H9 (cell line): Measurements from ENCODE around the gene RAI1. TPM values are rescaled to one million over a fixed set of nuclear protein-coding genes. Genes with fewer than 3 reads are reported as not detected.

Experiments
- DNase-seq: peaks from one replicate; pipeline ENCODE4 v3.0.0-alpha.2; 2017
- H2AFZ ChIP-seq: one replicate; pipeline ENCODE4 v1.6.1; 2013; ENCODE audit warnings: mild to moderate bottlenecking, low read length, control low read depth, moderate library complexity
- H2AK5ac ChIP-seq: 2 replicates; pipeline ENCODE4 v1.6.1; 2013; ENCODE audit warnings: low read length, control low read depth, mixed read lengths; ENCODE audit not compliant: insufficient read length
- H2BK120ac ChIP-seq: one replicate; pipeline ENCODE4 v1.6.1; 2013; ENCODE audit warnings: low read depth, mild to moderate bottlenecking, low read length, control low read depth, inconsistent platforms; ENCODE audit not compliant: poor library complexity, severe bottlenecking
- H2BK12ac ChIP-seq: 2 replicates; pipeline ENCODE4 v1.6.1; 2013; ENCODE audit warnings: low read length, control low read depth, mixed read lengths, low read depth; ENCODE audit not compliant: insufficient read length
- H2BK15ac ChIP-seq: 2 replicates; pipeline ENCODE4 v1.6.1; 2013; ENCODE audit warnings: low read depth, low read length, control low read depth
- H2BK20ac ChIP-seq: one replicate; pipeline ENCODE4 v1.6.1; 2013; ENCODE audit warnings: low read depth, mild to moderate bottlenecking, low read length, control low read depth, inconsistent platforms; ENCODE audit not compliant: poor library complexity, severe bottlenecking
- H2BK5ac ChIP-seq: 2 replicates; pipeline ENCODE4 v1.6.1; 2013; ENCODE audit warnings: low read length, control low read depth, mixed read lengths; ENCODE audit not compliant: insufficient read length
- H3K14ac ChIP-seq: 2 replicates; pipeline ENCODE4 v1.6.1; 2013; ENCODE audit warnings: low read length, control low read depth; ENCODE audit not compliant: insufficient read depth
- H3K18ac ChIP-seq: 2 replicates; pipeline ENCODE4 v1.6.1; 2013; ENCODE audit warnings: low read depth, mild to moderate bottlenecking, mixed read lengths, low read length, control low read depth; ENCODE audit not compliant: insufficient read length
- H3K23ac ChIP-seq: 2 replicates; pipeline ENCODE4 v1.6.1; 2013; ENCODE audit warnings: low read length, control low read depth, mixed read lengths, low read depth; ENCODE audit not compliant: insufficient read length
- H3K23me2 ChIP-seq: 2 replicates; pipeline ENCODE4 v1.6.1; 2013; ENCODE audit warnings: low read depth, mild to moderate bottlenecking, mixed read lengths, low read length, control low read depth; ENCODE audit not compliant: insufficient read length, poor library complexity, severe bottlenecking
- H3K27ac ChIP-seq: 2 replicates; pipeline ENCODE4 v1.5.1; 2013; ENCODE audit warnings: low read length, control low read depth, mixed read lengths, low read depth; ENCODE audit not compliant: insufficient read length
- H3K27me3 ChIP-seq: 2 replicates; pipeline ENCODE4 v1.6.1; 2013; ENCODE audit warnings: low read length, control low read depth, inconsistent platforms; ENCODE audit not compliant: insufficient read depth
- H3K4ac ChIP-seq: 2 replicates; pipeline ENCODE4 v1.6.1; 2013; ENCODE audit warnings: low read depth, mild to moderate bottlenecking, control low read depth, inconsistent platforms, low read length, moderate library complexity
- H3K4me1 ChIP-seq: 2 replicates; pipeline ENCODE4 v1.6.1; 2013; ENCODE audit warnings: low read length, control low read depth, inconsistent platforms; ENCODE audit not compliant: insufficient read depth
- H3K4me2 ChIP-seq: 2 replicates; pipeline ENCODE4 v1.6.1; 2013; ENCODE audit warnings: low read length, control low read depth, mixed read lengths; ENCODE audit not compliant: insufficient read length, insufficient read depth
- H3K56ac ChIP-seq: 2 replicates; pipeline ENCODE4 v1.6.1; 2013; ENCODE audit warnings: low read depth, mild to moderate bottlenecking, mixed read lengths, low read length, control low read depth; ENCODE audit not compliant: insufficient read length
- H3K79me1 ChIP-seq: 2 replicates; pipeline ENCODE4 v1.6.1; 2013; ENCODE audit warnings: low read depth, mild to moderate bottlenecking, moderate library complexity, low read length, control low read depth, inconsistent platforms; ENCODE audit not compliant: insufficient read depth, poor library complexity, severe bottlenecking
- H3K79me2 ChIP-seq: 2 replicates; pipeline ENCODE4 v1.6.1; 2013; ENCODE audit warnings: low read length, control low read depth, inconsistent platforms; ENCODE audit not compliant: insufficient read depth
- H3K9ac ChIP-seq: 2 replicates; pipeline ENCODE4 v1.6.1; 2013; ENCODE audit warnings: low read length, control low read depth, mixed read lengths; ENCODE audit not compliant: insufficient read length; ENCODE audit errors: extremely low read depth
- H3K9me3 ChIP-seq: one replicate; pipeline ENCODE4 v1.6.1; 2013; ENCODE audit warnings: low read depth, low read length, inconsistent platforms; ENCODE audit not compliant: control insufficient read depth
- H3T11ph ChIP-seq: one replicate; pipeline ENCODE4 v1.6.1; 2013; ENCODE audit warnings: mild to moderate bottlenecking, low read length, control low read depth, inconsistent platforms
- H4K20me1 ChIP-seq: one replicate; pipeline ENCODE4 v1.6.1; 2013; ENCODE audit not compliant: control insufficient read depth, insufficient read length, insufficient read depth
- H4K5ac ChIP-seq: 2 replicates; pipeline ENCODE4 v1.6.1; 2013; ENCODE audit warnings: low read depth, mild to moderate bottlenecking, mixed read lengths, low read length, control low read depth; ENCODE audit not compliant: insufficient read length
- H4K8ac ChIP-seq: replicated peaks from 2 replicates; pipeline ENCODE4 v1.6.1; 2013; ENCODE audit warnings: low read length, control low read depth, mixed read lengths, low read depth; ENCODE audit not compliant: insufficient read length
- H4K91ac ChIP-seq: 2 replicates; pipeline ENCODE4 v1.6.1; 2013; ENCODE audit warnings: low read depth, mild to moderate bottlenecking, moderate library complexity, mixed read lengths, low read length, control low read depth; ENCODE audit not compliant: insufficient read length
- H3K27ac Mint-ChIP-seq, 3 experiments: 2 replicates in 2 of 3; 3 replicates in 1 of 3; pipeline ENCODE4 v1.8.0; 2020 to 2021; ENCODE audit warnings: mixed read lengths in 3 of 3, mild to moderate bottlenecking in 1 of 3, moderate library complexity in 1 of 3
- H3K27me3 Mint-ChIP-seq: 2 replicates; pipeline ENCODE4 v1.8.0; 2021; ENCODE audit warnings: low read depth, mild to moderate bottlenecking, moderate library complexity, mixed read lengths
- H3K36me3 Mint-ChIP-seq, 3 experiments: 2 replicates in 2 of 3; 3 replicates in 1 of 3; pipeline ENCODE4 v1.8.0; 2020 to 2021; ENCODE audit warnings: low read depth in 3 of 3, mixed read lengths in 3 of 3; ENCODE audit not compliant: insufficient read depth in 1 of 3
- H3K4me1 Mint-ChIP-seq, 2 experiments: 2 replicates each; pipeline ENCODE4 v1.8.0; 2020; ENCODE audit warnings: mixed read lengths in 2 of 2
- H3K4me3 Mint-ChIP-seq, 2 experiments: 2 replicates in 1 of 2; 3 replicates in 1 of 2; pipeline ENCODE4 v1.8.0; 2020 to 2021; ENCODE audit warnings: mild to moderate bottlenecking in 2 of 2, mixed read lengths in 2 of 2, moderate library complexity in 1 of 2
- H3K9me3 Mint-ChIP-seq, 2 experiments: 2 replicates in 1 of 2; 3 replicates in 1 of 2; pipeline ENCODE4 v1.8.0; 2020; ENCODE audit warnings: mild to moderate bottlenecking in 2 of 2, mixed read lengths in 2 of 2, moderate library complexity in 1 of 2
- CTCF ChIP-seq: fragments of 200-600 bp; sonication (generic); conservative IDR thresholded peaks from 3 replicates; pipeline ENCODE4 v1.8.0; 2021; ENCODE audit warnings: antibody characterized with exemption, mild to moderate bottlenecking
- WGBS: extraction: QIAGEN DNeasy Blood & Tissue Kit; methylation state at CpG from one replicate; pipeline ENCODE4 v1.1.7; 2013; ENCODE audit warnings: missing lambda C conversion rate, low lambda C conversion rate, mixed read lengths; ENCODE audit not compliant: insufficient read length; ENCODE audit errors: extremely low coverage; 5-methylcytosine and 5-hydroxymethylcytosine counted together
- total RNA-seq: library from RNA; stranded (reverse); gene quantifications from 2 replicates; pipeline ENCODE4 v1.2.1, GENCODE V29; 2021

RAI1 gene
- total RNA-seq, 1 experiment from 2014 or later: 1.5 TPM

- H3K4me3 Mint-ChIP-seq: no peak overlapping the region
- no peaks in the 10 kb centered on the region; a peak in 1 of 5 replicates for H3K9me3 Mint-ChIP-seq
- H3K4me1 ChIP-seq: no peaks in the 10 kb centered on the region
Observed at GRCh38 chr17:17730250-17730935, 49.1 kb downstream of the RAI1 start.

More at GRCh38 chr17:17730250-17730935, 49.1 kb downstream of the RAI1 start:
- H3K18ac ChIP-seq: no peak overlapping the region
- H2AFZ ChIP-seq: no peak overlapping the region
- no peaks in the 10 kb centered on the region for H4K20me1 ChIP-seq
- peaks cover 97% of the 10 kb centered on the region for H3K27me3 Mint-ChIP-seq
- H3K9ac ChIP-seq: no peak overlapping the region
- H3K79me1 ChIP-seq: no peaks in the 10 kb centered on the region
- no peak overlapping the region for H3K4me2 ChIP-seq
- H2BK5ac ChIP-seq: no peak overlapping the region
- no peak overlapping the region for H2BK120ac ChIP-seq
- H3K14ac ChIP-seq: no peak overlapping the region
- TF ChIP-seq CTCF: no peak
- H4K91ac ChIP-seq: no peak overlapping the region
- no peak overlapping the region for H3K4ac ChIP-seq
- H3K27me3 ChIP-seq: peaks cover 37% of the 10 kb centered on the region
- no peak overlapping the region for H4K5ac ChIP-seq
- no peaks in the 10 kb centered on the region for H3K79me2 ChIP-seq
- no CpG with 5 or more reads among the region's 14 CpGs for WGBS
- no peak overlapping the region for H2BK12ac ChIP-seq
- H3T11ph ChIP-seq: no peak overlapping the region
- H2AK5ac ChIP-seq: no peak overlapping the region
- no peaks in the 10 kb centered on the region for H3K23me2 ChIP-seq
- no peak overlapping the region for H3K23ac ChIP-seq
- no peak for DNase-seq
- H3K27ac ChIP-seq: no peak overlapping the region
- H3K36me3 Mint-ChIP-seq: no peaks in the 10 kb centered on the region
- H3K56ac ChIP-seq: no peak overlapping the region
- no peaks in the 10 kb centered on the region for H3K9me3 ChIP-seq
- no peak overlapping the region for H3K27ac Mint-ChIP-seq
- H2BK20ac ChIP-seq: no peak overlapping the region
- no peak overlapping the region for H4K8ac ChIP-seq
- H2BK15ac ChIP-seq: no peak overlapping the region
- H3K4me1 Mint-ChIP-seq: peaks cover 9 to 30% of the 10 kb centered on the region in 2 experiments
